ENCODE measurements around the gene MAP3K4.

MAP3K4 gene

GRCh38 chr6:161035182-161035980, 43.8 kb downstream of the MAP3K4 start:
- no peak overlapping the region for H3K4me3 ChIP-seq (ENCODE audit: low read length)
- no peaks in the 10 kb centered on the region for H3K27me3 ChIP-seq (ENCODE audit: control insufficient read depth, insufficient read depth, low read length)
- H3K9ac ChIP-seq (ENCODE audit: low read length): no peak overlapping the region
- no peaks in the 10 kb centered on the region for H3K36me3 ChIP-seq (ENCODE audit: control insufficient read depth, insufficient read depth, low read length)
- H3K4me1 ChIP-seq (ENCODE audit: control insufficient read depth, insufficient read depth, low read length): no peaks in the 10 kb centered on the region
- no peaks in the 10 kb centered on the region for H3K9me3 ChIP-seq (ENCODE audit: control insufficient read depth, low read length)

GRCh38 chr6:161035981-161036263, 44.4 kb downstream of the MAP3K4 start:
- Histone ChIP-seq H3K27me3 (ENCODE audit: control insufficient read depth, insufficient read depth, low read length) (no peaks in the 10 kb centered on the region), H3K4me1 (ENCODE audit: control insufficient read depth, insufficient read depth, low read length) (peaks cover 4% of the 10 kb centered on the region), H3K9ac (ENCODE audit: low read length) (no peak overlapping the region), H3K36me3 (ENCODE audit: control insufficient read depth, insufficient read depth, low read length) (no peaks in the 10 kb centered on the region), H3K4me3 (ENCODE audit: low read length) (no peak overlapping the region), H3K9me3 (ENCODE audit: control insufficient read depth, low read length) (no peaks in the 10 kb centered on the region)

GRCh38 chr6:161037873-161038228, 46.3 kb downstream of the MAP3K4 start:
- Histone ChIP-seq H3K4me3 (ENCODE audit: low read length) (no peak overlapping the region), H3K9ac (ENCODE audit: low read length) (no peak overlapping the region), H3K36me3 (ENCODE audit: control insufficient read depth, insufficient read depth, low read length) (no peaks in the 10 kb centered on the region), H3K9me3 (ENCODE audit: control insufficient read depth, low read length) (no peaks in the 10 kb centered on the region), H3K4me1 (ENCODE audit: control insufficient read depth, insufficient read depth, low read length) (peaks cover 8% of the 10 kb centered on the region), H3K27me3 (ENCODE audit: control insufficient read depth, insufficient read depth, low read length) (no peaks in the 10 kb centered on the region)

- Histone ChIP-seq H3K4me1 (ENCODE audit: control insufficient read depth, insufficient read depth, low read length) (peaks cover 8% of the 10 kb centered on the region), H3K9ac (ENCODE audit: low read length) (no peak overlapping the region), H3K4me3 (ENCODE audit: low read length) (no peak overlapping the region), H3K27me3 (ENCODE audit: control insufficient read depth, insufficient read depth, low read length) (no peaks in the 10 kb centered on the region), H3K36me3 (ENCODE audit: control insufficient read depth, insufficient read depth, low read length) (no peaks in the 10 kb centered on the region), H3K9me3 (ENCODE audit: control insufficient read depth, low read length) (no peaks in the 10 kb centered on the region)
These were observed 46.9 kb downstream of the MAP3K4 start for GRCh38 chr6:161038229-161039031.

- Histone ChIP-seq H3K4me1 (ENCODE audit: control insufficient read depth, insufficient read depth, low read length) (peaks cover 8% of the 10 kb centered on the region), H3K4me3 (ENCODE audit: low read length) (no peak overlapping the region), H3K27me3 (ENCODE audit: control insufficient read depth, insufficient read depth, low read length) (no peaks in the 10 kb centered on the region), H3K9me3 (ENCODE audit: control insufficient read depth, low read length) (no peaks in the 10 kb centered on the region), H3K36me3 (ENCODE audit: control insufficient read depth, insufficient read depth, low read length) (no peaks in the 10 kb centered on the region), H3K9ac (ENCODE audit: low read length) (no peak overlapping the region)
These were observed 49.7 kb downstream of the MAP3K4 start for GRCh38 chr6:161041274-161041673.

GRCh38 chr6:161044335-161044734, 52.8 kb downstream of the MAP3K4 start:
- Histone ChIP-seq H3K9ac (ENCODE audit: low read length) (no peak overlapping the region), H3K9me3 (ENCODE audit: control insufficient read depth, low read length) (no peaks in the 10 kb centered on the region), H3K4me1 (ENCODE audit: control insufficient read depth, insufficient read depth, low read length) (peaks cover 8% of the 10 kb centered on the region), H3K4me3 (ENCODE audit: low read length) (no peak overlapping the region), H3K27me3 (ENCODE audit: control insufficient read depth, insufficient read depth, low read length) (no peaks in the 10 kb centered on the region), H3K36me3 (ENCODE audit: control insufficient read depth, insufficient read depth, low read length) (peaks cover 3% of the 10 kb centered on the region)

- Histone ChIP-seq H3K9me3 (ENCODE audit: control insufficient read depth, low read length) (no peaks in the 10 kb centered on the region), H3K4me3 (ENCODE audit: low read length) (no peak overlapping the region), H3K9ac (ENCODE audit: low read length) (no peak overlapping the region), H3K27me3 (ENCODE audit: control insufficient read depth, insufficient read depth, low read length) (no peaks in the 10 kb centered on the region), H3K36me3 (ENCODE audit: control insufficient read depth, insufficient read depth, low read length) (peaks cover 5% of the 10 kb centered on the region), H3K4me1 (ENCODE audit: control insufficient read depth, insufficient read depth, low read length) (no peaks in the 10 kb centered on the region)
These were observed 57.1 kb downstream of the MAP3K4 start for GRCh38 chr6:161048641-161049040.

- peaks cover 5% of the 10 kb centered on the region for H3K36me3 ChIP-seq (ENCODE audit: control insufficient read depth, insufficient read depth, low read length)
- no peaks in the 10 kb centered on the region for H3K27me3 ChIP-seq (ENCODE audit: control insufficient read depth, insufficient read depth, low read length)
- H3K9me3 ChIP-seq (ENCODE audit: control insufficient read depth, low read length): no peaks in the 10 kb centered on the region
- H3K9ac ChIP-seq (ENCODE audit: low read length): no peak overlapping the region
- no peaks in the 10 kb centered on the region for H3K4me1 ChIP-seq (ENCODE audit: control insufficient read depth, insufficient read depth, low read length)
- no peak overlapping the region for H3K4me3 ChIP-seq (ENCODE audit: low read length)
These were observed 58.7 kb downstream of the MAP3K4 start for GRCh38 chr6:161050134-161050765.

- no peak overlapping the region for H3K9ac ChIP-seq (ENCODE audit: low read length)
- H3K27me3 ChIP-seq (ENCODE audit: control insufficient read depth, insufficient read depth, low read length): no peaks in the 10 kb centered on the region
- H3K4me1 ChIP-seq (ENCODE audit: control insufficient read depth, insufficient read depth, low read length): no peaks in the 10 kb centered on the region
- H3K36me3 ChIP-seq (ENCODE audit: control insufficient read depth, insufficient read depth, low read length): peaks cover 5% of the 10 kb centered on the region
- H3K4me3 ChIP-seq (ENCODE audit: low read length): no peak overlapping the region
- no peaks in the 10 kb centered on the region for H3K9me3 ChIP-seq (ENCODE audit: control insufficient read depth, low read length)
These were observed 61.5 kb downstream of the MAP3K4 start for GRCh38 chr6:161053103-161053502.

- H3K9ac ChIP-seq (ENCODE audit: low read length): no peak overlapping the region
- no peaks in the 10 kb centered on the region for H3K4me1 ChIP-seq (ENCODE audit: control insufficient read depth, insufficient read depth, low read length)
- H3K4me3 ChIP-seq (ENCODE audit: low read length): no peak overlapping the region
- no peaks in the 10 kb centered on the region for H3K27me3 ChIP-seq (ENCODE audit: control insufficient read depth, insufficient read depth, low read length)
- no peaks in the 10 kb centered on the region for H3K36me3 ChIP-seq (ENCODE audit: control insufficient read depth, insufficient read depth, low read length)
- H3K9me3 ChIP-seq (ENCODE audit: control insufficient read depth, low read length): no peaks in the 10 kb centered on the region
These were observed 63.3 kb downstream of the MAP3K4 start for GRCh38 chr6:161054876-161055275.

GRCh38 chr6:161056451-161056850, 64.9 kb downstream of the MAP3K4 start:
- no peaks in the 10 kb centered on the region for H3K9me3 ChIP-seq (ENCODE audit: control insufficient read depth, low read length)
- H3K4me1 ChIP-seq (ENCODE audit: control insufficient read depth, insufficient read depth, low read length): no peaks in the 10 kb centered on the region
- H3K36me3 ChIP-seq (ENCODE audit: control insufficient read depth, insufficient read depth, low read length): no peaks in the 10 kb centered on the region
- no peaks in the 10 kb centered on the region for H3K27me3 ChIP-seq (ENCODE audit: control insufficient read depth, insufficient read depth, low read length)
- no peak overlapping the region for H3K4me3 ChIP-seq (ENCODE audit: low read length)
- H3K9ac ChIP-seq (ENCODE audit: low read length): no peak overlapping the region
